K562 (cell line): ENCODE results near the gene GRIP1. TPM values are rescaled to one million over a fixed set of nuclear protein-coding genes. Genes with fewer than 3 reads are reported as not detected.

Source experiments
- ATAC-seq: fragments of 200-7000 bp; cut with Tn5 transposase; 3 replicates; pipeline ENCODE4 v1.9.1; 2020; ENCODE audit warnings: moderate library complexity
- BruUV-seq: library from RNA; stranded (reverse); fragments of 400-500 nt; replicated peaks from 2 replicates; lab custom pipeline; 2021; lab: Mats Ljungman, UMichigan
- CTCF ChIA-PET: fragments of 300-600 bp; formaldehyde crosslinking; extraction: SDS; loops from one replicate; lab custom pipeline; 2021; ENCODE audit warnings: low intra/inter-chr PET ratio; lab: Yijun Ruan, JAX
- POLR2A ChIA-PET: fragments of 300-600, 350-650 bp; sonication (Branson Sonifier 250); formaldehyde crosslinking; extraction: SDS; loops from one replicate; lab custom pipeline; 2021; ENCODE audit warnings: antibody characterized with exemption, inconsistent platforms; lab: Yijun Ruan, JAX
- DNase-seq, 4 experiments: peaks; one replicate each; pipeline versions ENCODE4 v3.0.0 to v3.0.0-alpha.2; 2011 to 2018; ENCODE audit warnings: low spot score in 3 of 4, mixed read lengths in 3 of 4; ENCODE audit errors: extremely low read depth in 1 of 4
- FAIRE-seq: peaks from 2 replicates; lab custom pipeline; 2011; peaks lifted over from hg19 to GRCh38; lab: Jason Lieb, UNC
- H2AFZ ChIP-seq: 2 replicates; pipeline ENCODE4 v1.6.0; 2011; ENCODE audit warnings: low read depth, low read length, control low read depth, inconsistent platforms
- H3K27ac ChIP-seq: fragments of 200-600 bp; 3 replicates; pipeline ENCODE4 v1.8.0; 2011; ENCODE audit warnings: low read depth, mild to moderate bottlenecking, control low read depth, inconsistent platforms, low read length, moderate library complexity, mixed read lengths; ENCODE audit errors: extremely low read depth
- H3K27me3 ChIP-seq, 2 experiments: fragments of 300-600 bp in 1 of 2; 2 replicates in 1 of 2; 3 replicates in 1 of 2; pipeline versions ENCODE4 v1.6.0 to v1.8.0; 2011; ENCODE audit warnings: inconsistent platforms in 2 of 2, low read length in 2 of 2, mild to moderate bottlenecking in 1 of 2, mixed read lengths in 1 of 2, moderate library complexity in 1 of 2; ENCODE audit not compliant: control insufficient read depth in 2 of 2, insufficient read depth in 2 of 2
- H3K36me3 ChIP-seq: fragments of 300-600 bp; 3 replicates; pipeline ENCODE4 v1.8.0; 2011; ENCODE audit warnings: mild to moderate bottlenecking, low read length, inconsistent platforms; ENCODE audit not compliant: control insufficient read depth, insufficient read depth
- H3K4me1 ChIP-seq, 2 experiments: fragments of 200-600 bp in 1 of 2; replicated peaks in 1 of 2; 2 replicates in 1 of 2; 3 replicates in 1 of 2; pipeline versions ENCODE4 v1.5.1 to v1.8.0; 2011; ENCODE audit warnings: inconsistent platforms in 2 of 2, low read length in 2 of 2, mild to moderate bottlenecking in 1 of 2, mixed read lengths in 1 of 2, moderate library complexity in 1 of 2; ENCODE audit not compliant: control insufficient read depth in 2 of 2, insufficient read depth in 2 of 2
- H3K4me2 ChIP-seq: 2 replicates; pipeline ENCODE4 v1.6.1; 2011; ENCODE audit warnings: low read length, control low read depth, inconsistent platforms, mixed read lengths; ENCODE audit not compliant: insufficient read depth
- H3K4me3 ChIP-seq: fragments of 200-600 bp; sonication (generic), shearing (Covaris generic); 2 replicates; pipeline ENCODE4 v1.5.1; 2016; ENCODE audit warnings: control low read depth, inconsistent platforms
- H3K79me2 ChIP-seq: fragments of 200-600 bp; 3 replicates; pipeline ENCODE4 v1.8.0; 2011; ENCODE audit warnings: low read length, inconsistent platforms; ENCODE audit not compliant: control insufficient read depth, insufficient read depth
- H3K9ac ChIP-seq, 2 experiments: 2 replicates each; pipeline versions ENCODE4 v1.6.0 to v1.6.1; 2011; ENCODE audit warnings: low read depth in 2 of 2, low read length in 2 of 2, control low read depth in 1 of 2, inconsistent platforms in 1 of 2, mild to moderate bottlenecking in 1 of 2, mixed read lengths in 1 of 2; ENCODE audit not compliant: insufficient read depth in 1 of 2
- H3K9me1 ChIP-seq: one replicate; pipeline ENCODE4 v1.6.0; 2011; ENCODE audit warnings: inconsistent platforms, mild to moderate bottlenecking, low read length, moderate library complexity; ENCODE audit not compliant: control insufficient read depth, insufficient read depth
- H3K9me3 ChIP-seq: replicated peaks from 2 replicates; pipeline ENCODE4 v1.5.1; 2011; ENCODE audit warnings: low read depth, low read length, inconsistent platforms; ENCODE audit not compliant: control insufficient read depth, insufficient read depth
- H4K20me1 ChIP-seq: replicated peaks from 2 replicates; pipeline ENCODE4 v1.6.1; 2011; ENCODE audit warnings: low read length, inconsistent platforms, mixed read lengths; ENCODE audit not compliant: control insufficient read depth, insufficient read depth
- ATF1 ChIP-seq, 2 experiments: fragments of 450-650 bp in 1 of 2; IDR thresholded peaks; 2 replicates each; pipeline ENCODE4 v1.6.1; 2016; ENCODE audit warnings: missing compliant biosample characterization in 1 of 2, missing genetic modification characterization in 1 of 2
- BCL6 ChIP-seq: fragments of 250-450 bp; sonication (Bioruptor Pico); IDR thresholded peaks from 2 replicates; pipeline ENCODE4 v1.4.0; 2020
- CBFB ChIP-seq: sonication (generic); formaldehyde crosslinking; IDR thresholded peaks from 2 replicates; pipeline ENCODE4 v1.4.0; 2020; ENCODE audit warnings: mild to moderate bottlenecking, missing genetic modification reagents
- CC2D1A ChIP-seq: fragments of 450-650 bp; IDR thresholded peaks from 2 replicates; pipeline ENCODE4 v1.6.1; 2017; ENCODE audit warnings: mild to moderate bottlenecking
- CEBPG ChIP-seq, 3 experiments: fragments of 200-800 bp in 1 of 3; sonication (Bioruptor generic) in 1 of 3; sonication (generic) in 1 of 3; formaldehyde crosslinking in 1 of 3; IDR thresholded peaks in 2 of 3; conservative IDR thresholded peaks in 1 of 3; 2 replicates each; pipeline versions ENCODE4 v1.6.1 to v1.8.0; 2016 to 2022; ENCODE audit warnings: missing compliant biosample characterization in 2 of 3, missing genetic modification characterization in 2 of 3, mild to moderate bottlenecking in 1 of 3, missing genetic modification reagents in 1 of 3
- ETV6 ChIP-seq, 3 experiments: fragments of 150-350 bp in 1 of 3; sonication (generic) in 1 of 3; formaldehyde crosslinking in 1 of 3; IDR thresholded peaks; 2 replicates each; pipeline versions ENCODE4 v1.6.1 to v1.8.0; 2014 to 2022; ENCODE audit warnings: borderline replicate concordance in 2 of 3, low read depth in 2 of 3, antibody characterized with exemption in 1 of 3, low read length in 1 of 3, mild to moderate bottlenecking in 1 of 3, missing genetic modification reagents in 1 of 3
- HNRNPUL1 ChIP-seq: fragments of 200-400 bp; formaldehyde crosslinking; IDR thresholded peaks from 2 replicates; pipeline ENCODE4 v1.6.1; 2017; ENCODE audit warnings: low read length
- MCM3 ChIP-seq: fragments of 450-650 bp; IDR thresholded peaks from 2 replicates; pipeline ENCODE4 v1.6.1; 2016
- NFIX ChIP-seq: fragments of 250-450 bp; sonication (Bioruptor Pico); IDR thresholded peaks from 2 replicates; pipeline ENCODE4 v1.4.0; 2020; ENCODE audit warnings: low read depth, mild to moderate bottlenecking, moderate library complexity
- NFXL1 ChIP-seq: fragments of 450-650 bp; formaldehyde crosslinking; IDR thresholded peaks from 2 replicates; pipeline ENCODE4 v1.4.0; 2021; ENCODE audit warnings: mild to moderate bottlenecking
- NFYB ChIP-seq: IDR thresholded peaks from 2 replicates; pipeline ENCODE4 v1.6.1; 2011; ENCODE audit warnings: mild to moderate bottlenecking, moderate library complexity; ENCODE audit not compliant: insufficient read length; ENCODE audit errors: extremely low read depth
- PTRF ChIP-seq: fragments of 450-650 bp; IDR thresholded peaks from 2 replicates; pipeline ENCODE4 v1.6.1; 2016; ENCODE audit warnings: mild to moderate bottlenecking, missing genetic modification characterization, missing compliant biosample characterization
- SMAD1 ChIP-seq: fragments of 150-350 bp; IDR thresholded peaks from 2 replicates; pipeline ENCODE4 v1.6.1; 2014; ENCODE audit warnings: low read length, low read depth; ENCODE audit not compliant: partially characterized antibody
- TFAP4 ChIP-seq: sonication (generic); formaldehyde crosslinking; IDR thresholded peaks from 2 replicates; pipeline ENCODE4 v1.8.0; 2022; ENCODE audit warnings: missing genetic modification reagents, mild to moderate bottlenecking, moderate library complexity, borderline replicate concordance
- TRIM28 ChIP-seq: fragments of 450-650 bp; IDR thresholded peaks from 2 replicates; pipeline ENCODE4 v1.6.1; 2017
- ZNF140 ChIP-seq: fragments of 250-450 bp; sonication (Bioruptor Pico); IDR thresholded peaks from 2 replicates; pipeline ENCODE4 v1.8.0; 2021; ENCODE audit warnings: moderate library complexity, mild to moderate bottlenecking, inconsistent platforms
- ZNF695 ChIP-seq: fragments of 450-650 bp; formaldehyde crosslinking; IDR thresholded peaks from 2 replicates; pipeline ENCODE4 v1.4.0; 2020; ENCODE audit warnings: mild to moderate bottlenecking, moderate library complexity
- ZNF778 ChIP-seq: fragments of 450-650 bp; formaldehyde crosslinking; IDR thresholded peaks from 2 replicates; pipeline ENCODE4 v1.4.0; 2020; ENCODE audit warnings: mild to moderate bottlenecking, moderate library complexity
- WGBS: fragments of 100-300 bp; shearing (Covaris generic); methylation state at CpG from one replicate; pipeline ENCODE4 v1.1.6; 2016; ENCODE audit warnings: low coverage, mixed read lengths; ENCODE audit not compliant: insufficient coverage; ENCODE audit errors: missing lambda C conversion rate; 5-methylcytosine and 5-hydroxymethylcytosine counted together
- in situ Hi-C: fragments of 300-500 bp; cut with MboI; formaldehyde crosslinking; loops from 4 replicates; pipeline ENCODE4 v1.15.0; 2018; ENCODE audit warnings: inconsistent platforms, mixed read lengths
- intact Hi-C: fragments of 100-400 bp; cut with micrococcal nuclease; formaldehyde crosslinking; loops from 2 replicates; pipeline ENCODE4 v1.14.2; 2022
- polyA plus RNA-seq, 8 experiments: library from polyadenylated mRNA; depleted of rRNA in 4 of 8; stranded (reverse) in 5 of 8; unstranded in 3 of 8; fragments of >200 nt; fragmentation: Nextera tagmentation in 2 of 8; fragmentation: Illumina TruSeq in 1 of 8; extraction: Ambion mirVana in 2 of 8; extraction: Trizol in 1 of 8; gene quantifications; 2 replicates each; pipeline versions ENCODE4 v1.2.1 to v1.2.3, GENCODE V29; 2011 to 2014; ENCODE audit warnings: inconsistent platforms in 1 of 8, missing spikeins in 1 of 8
- total RNA-seq, 7 experiments: library from RNA; depleted of rRNA in 6 of 7; stranded (reverse); fragments of >200 nt in 6 of 7; fragmentation: Illumina TruSeq in 2 of 7; extraction: Trizol in 2 of 7; gene quantifications; 2 replicates each; pipeline versions ENCODE4 v1.2.1 to v1.2.3, GENCODE V29; 2011 to 2021; ENCODE audit warnings: low replicate concordance in 1 of 7
- TF ChIP-seq, protein P1 (sequence below): fragments of 450-650 bp; formaldehyde crosslinking; IDR thresholded peaks from 2 replicates; pipeline ENCODE4 v1.4.0; 2020; ENCODE audit warnings: mild to moderate bottlenecking, moderate library complexity

The GRIP1 gene
- total and polyA plus RNA-seq, 9 of the 15 experiments (the other 6 are each of a cell fraction or from before 2014, with no cell fraction given) = 0.28 to 1.2 (median 0.45) TPM

DNA sequence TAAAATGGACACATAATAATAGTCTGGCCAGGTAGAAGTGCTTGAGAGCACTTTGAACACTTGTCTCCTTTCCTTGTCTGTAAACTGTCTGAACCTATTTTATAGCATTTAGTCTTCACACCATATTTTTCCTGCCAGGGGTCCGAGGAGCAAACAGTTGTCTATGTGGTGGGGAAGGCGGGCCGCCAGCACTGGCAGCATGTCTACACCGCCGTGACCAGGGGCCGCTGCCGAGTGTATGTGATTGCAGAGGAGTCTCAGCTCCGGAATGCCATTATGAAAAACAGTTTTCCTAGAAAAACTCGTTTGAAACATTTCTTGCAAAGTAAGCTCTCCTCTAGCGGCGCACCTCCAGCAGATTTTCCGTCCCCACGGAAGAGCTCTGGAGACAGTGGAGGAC lies 347.9 kb downstream of the GRIP1 start:
- WGBS = 76% methylated on average over 13 of the region's 13 CpGs
- H3K36me3 ChIP-seq = no peaks in the 10 kb centered on the region
- ChIA-PET POLR2A (no interaction called here), CTCF (no interaction called here)
- no TSS peak for BruUV-seq
- DNase-seq (no peak), ATAC-seq (no peak), FAIRE-seq (no peak)
- in situ Hi-C loops = no loop called here
- H3K9me3 ChIP-seq = no peaks in the 10 kb centered on the region
- H3K4me3 ChIP-seq = no peak overlapping the region
- no peaks in the 10 kb centered on the region for H3K9me1 ChIP-seq
- no peaks in the 10 kb centered on the region for H3K4me1 ChIP-seq
- H3K4me2 ChIP-seq = no peak overlapping the region
- H2AFZ ChIP-seq = no peak overlapping the region
- no peaks in the 10 kb centered on the region for H3K79me2 ChIP-seq
- no peak overlapping the region for H3K27ac ChIP-seq
- no peaks in the 10 kb centered on the region for H3K27me3 ChIP-seq
- H4K20me1 ChIP-seq = no peaks in the 10 kb centered on the region
- intact Hi-C loops = no loop called here
- H3K9ac ChIP-seq = no peak overlapping the region
- TF ChIP-seq ETV6 (IDR thresholded peaks at IDR 0.05; ENCODE audit: borderline replicate concordance in 1 of 2, low read depth in 2 of 2, low read length in 1 of 2) (no peak), ETV6 (CRISPR knock-in tag; IDR thresholded peaks at IDR 0.05; ENCODE audit: borderline replicate concordance) (no peak), CC2D1A (no peak), TFAP4 (no peak), BCL6 (CRISPR knock-in tag) (no peak), CEBPG (CRISPR knock-in tag; IDR thresholded peaks at IDR 0.05) (no peak), CEBPG (tag; conservative IDR thresholded peaks at IDR 0.05 in 1 of 2, IDR thresholded peaks at IDR 0.05 in 1 of 2) (no peak), CBFB (no peak), NFIX (CRISPR knock-in tag) (no peak), HNRNPUL1 (no peak), MCM3 (no peak), PTRF (no peak), NFYB (no peak), TRIM28 (no peak), ZNF140 (no peak), NFXL1 (CRISPR knock-in tag) (no peak), SMAD1 (no peak), ATF1 (CRISPR knock-in tag; IDR thresholded peaks at IDR 0.05) (no peak), ATF1 (tag; IDR thresholded peaks at IDR 0.05) (no peak), ZNF695 (CRISPR knock-in tag) (no peak), ZNF778 (CRISPR knock-in tag) (no peak)
- TF ChIP-seq, protein P1, sequence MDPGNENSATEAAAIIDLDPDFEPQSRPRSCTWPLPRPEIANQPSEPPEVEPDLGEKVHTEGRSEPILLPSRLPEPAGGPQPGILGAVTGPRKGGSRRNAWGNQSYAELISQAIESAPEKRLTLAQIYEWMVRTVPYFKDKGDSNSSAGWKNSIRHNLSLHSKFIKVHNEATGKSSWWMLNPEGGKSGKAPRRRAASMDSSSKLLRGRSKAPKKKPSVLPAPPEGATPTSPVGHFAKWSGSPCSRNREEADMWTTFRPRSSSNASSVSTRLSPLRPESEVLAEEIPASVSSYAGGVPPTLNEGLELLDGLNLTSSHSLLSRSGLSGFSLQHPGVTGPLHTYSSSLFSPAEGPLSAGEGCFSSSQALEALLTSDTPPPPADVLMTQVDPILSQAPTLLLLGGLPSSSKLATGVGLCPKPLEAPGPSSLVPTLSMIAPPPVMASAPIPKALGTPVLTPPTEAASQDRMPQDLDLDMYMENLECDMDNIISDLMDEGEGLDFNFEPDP = no peak
